HFF-Myc (cell line): ENCODE measurements around the gene CACNA2D4.

ENCODE experiments used
- DNase-seq: peaks from one replicate; pipeline ENCODE4 v3.0.0-alpha.2; 2011; ENCODE audit warnings: low read depth; ENCODE audit errors: extremely low read depth
- H3K4me3 ChIP-seq: replicated peaks from 2 replicates; pipeline ENCODE4 v1.5.1; 2011; ENCODE audit warnings: low read depth, mild to moderate bottlenecking, control low read depth, low read length
- CTCF ChIP-seq: IDR thresholded peaks from 2 replicates; pipeline ENCODE4 v1.5.1; 2012; ENCODE audit warnings: mild to moderate bottlenecking, low read depth, low read length, control low read depth; ENCODE audit errors: missing control alignments

Gene CACNA2D4

GRCh38 chr12:1841586-1842182 is 76.8 kb downstream of the CACNA2D4 start:
- no peak overlapping the region for H3K4me3 ChIP-seq
- TF ChIP-seq CTCF: no peak
- no peak for DNase-seq

- H3K4me3 ChIP-seq: no peak overlapping the region
- no peak for TF ChIP-seq CTCF
- no peak for DNase-seq
Measured at GRCh38 chr12:1840981-1841425, 77.4 kb downstream of the CACNA2D4 start.

DNA sequence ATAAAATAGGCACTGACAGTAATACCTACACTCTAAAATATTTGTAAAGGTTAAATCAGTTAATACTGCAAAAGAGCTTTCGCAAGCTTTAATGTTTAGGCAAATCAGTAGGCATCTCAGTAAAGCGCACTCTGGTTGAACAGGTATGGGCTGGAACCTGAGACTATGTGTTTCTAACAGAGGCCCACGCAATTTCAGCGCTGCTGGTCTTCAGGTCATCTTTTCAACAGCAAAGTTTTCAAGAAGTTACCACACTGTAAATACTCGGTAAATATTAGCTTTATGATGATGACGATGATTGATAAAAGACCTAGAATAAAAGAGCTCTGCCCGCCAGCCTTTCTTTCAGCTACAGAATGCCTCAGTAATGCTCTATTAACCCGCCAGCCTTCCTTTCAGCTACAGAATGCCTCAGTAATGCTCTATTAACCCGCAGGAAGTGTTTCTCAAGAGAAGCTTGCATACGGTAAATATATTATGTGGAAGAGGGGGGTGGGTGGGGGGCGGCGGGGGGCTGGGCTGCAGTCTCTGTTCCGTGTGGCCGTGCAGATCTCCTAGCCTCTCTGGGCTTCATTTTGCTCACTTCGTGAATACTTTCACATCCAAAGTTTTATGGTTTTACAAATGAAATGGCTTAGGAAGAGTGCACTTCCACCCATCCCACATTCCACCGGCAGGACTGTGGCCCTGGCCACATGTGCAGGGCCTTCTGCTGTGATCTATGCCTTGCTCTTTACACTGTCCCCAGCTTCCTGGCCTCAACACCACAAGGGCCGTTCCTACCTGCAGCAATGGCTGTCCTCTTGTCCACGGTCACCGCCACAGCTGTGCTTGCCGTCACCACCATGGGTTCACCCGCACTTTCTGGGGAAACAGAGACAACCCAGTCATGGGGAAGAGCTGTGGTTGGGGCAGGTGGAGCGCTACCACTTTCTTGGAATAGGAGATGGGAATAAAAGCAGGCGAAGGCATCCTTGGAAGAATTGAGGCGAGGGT is 78.2 kb downstream of the CACNA2D4 start:
- DNase-seq: no peak
- H3K4me3 ChIP-seq: no peak overlapping the region
- TF ChIP-seq CTCF: no peak

GRCh38 chr12:1839464-1839863 is 79.0 kb downstream of the CACNA2D4 start:
- no peak overlapping the region for H3K4me3 ChIP-seq
- TF ChIP-seq CTCF: no peak
- no peak for DNase-seq

- no peak for DNase-seq
- H3K4me3 ChIP-seq: no peak overlapping the region
- no peak for TF ChIP-seq CTCF
Measured at GRCh38 chr12:1838994-1839365, 79.5 kb downstream of the CACNA2D4 start.

DNA sequence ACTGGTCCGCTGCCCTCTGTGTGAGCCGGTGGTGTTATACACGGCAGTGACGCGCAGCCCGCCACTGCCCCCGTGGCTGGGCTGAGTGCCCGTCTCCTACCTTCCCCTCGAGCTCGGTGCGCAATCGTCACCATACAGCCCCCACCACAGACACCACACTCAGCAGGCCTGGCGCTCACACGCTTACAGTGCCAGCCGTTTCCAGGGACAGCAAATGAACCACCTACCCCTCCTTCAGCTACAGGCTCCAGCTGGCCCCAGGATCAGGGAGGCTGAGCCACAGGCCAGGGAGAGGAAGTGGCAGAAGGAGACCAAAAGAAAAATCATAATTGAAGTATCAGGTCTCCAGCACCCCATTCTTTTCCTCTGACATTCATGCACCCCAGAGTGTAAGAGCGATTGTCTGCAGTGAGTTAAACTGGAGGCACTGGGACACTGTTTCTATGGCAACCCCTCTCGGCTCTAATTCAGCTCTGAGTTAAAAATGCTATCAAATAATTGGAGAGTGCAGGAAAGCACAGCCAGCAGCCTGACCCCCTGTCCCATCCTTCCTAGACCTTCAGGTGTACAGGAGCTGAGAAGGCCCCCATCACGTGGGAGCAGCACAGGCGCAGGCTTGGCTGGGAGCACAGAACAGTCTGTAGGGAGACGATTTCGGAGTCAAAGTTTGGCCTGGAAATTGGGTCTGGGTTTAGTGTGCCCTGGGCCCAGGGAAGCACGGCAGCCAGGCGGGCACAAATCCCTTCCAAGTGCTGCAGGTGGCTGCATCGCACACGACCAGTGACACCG is 80.1 kb downstream of the CACNA2D4 start:
- no peak for TF ChIP-seq CTCF
- no peak for DNase-seq
- H3K4me3 ChIP-seq: no peak overlapping the region
